OCI-LY3 (cell line): ENCODE measurements around the gene HMGN1.

Source experiments
- CTCF ChIP-seq: fragments of 200-600, 300-600 bp; sonication (generic); IDR thresholded peaks from 2 replicates; pipeline ENCODE4 v1.5.1; 2014; ENCODE audit warnings: antibody characterized with exemption, low read length, low read depth
- EZH2phosphoT487 ChIP-seq: fragments of 200-600 bp; shearing (Covaris generic); IDR thresholded peaks from 2 replicates; pipeline ENCODE4 v1.6.1; 2018; ENCODE audit warnings: antibody characterized with exemption, mixed run types, low read depth

GRCh38 chr21:39386194-39386593 lies 37.3 kb upstream of the HMGN1 start:
- TF ChIP-seq EZH2phosphoT487 (no peak), CTCF (no peak)
